Measurements from ENCODE around the gene LGALS9. TPM values are rescaled to one million over a fixed set of nuclear protein-coding genes. Genes with fewer than 3 reads are reported as not detected.
A peak's percentile ranks its signal among the peaks of the same experiment; 100 is the strongest.

Gene LGALS9
- polyA plus RNA-seq, 1 of the 3 experiments (the other 2 are of a cell fraction) = 0.21 TPM

DNA sequence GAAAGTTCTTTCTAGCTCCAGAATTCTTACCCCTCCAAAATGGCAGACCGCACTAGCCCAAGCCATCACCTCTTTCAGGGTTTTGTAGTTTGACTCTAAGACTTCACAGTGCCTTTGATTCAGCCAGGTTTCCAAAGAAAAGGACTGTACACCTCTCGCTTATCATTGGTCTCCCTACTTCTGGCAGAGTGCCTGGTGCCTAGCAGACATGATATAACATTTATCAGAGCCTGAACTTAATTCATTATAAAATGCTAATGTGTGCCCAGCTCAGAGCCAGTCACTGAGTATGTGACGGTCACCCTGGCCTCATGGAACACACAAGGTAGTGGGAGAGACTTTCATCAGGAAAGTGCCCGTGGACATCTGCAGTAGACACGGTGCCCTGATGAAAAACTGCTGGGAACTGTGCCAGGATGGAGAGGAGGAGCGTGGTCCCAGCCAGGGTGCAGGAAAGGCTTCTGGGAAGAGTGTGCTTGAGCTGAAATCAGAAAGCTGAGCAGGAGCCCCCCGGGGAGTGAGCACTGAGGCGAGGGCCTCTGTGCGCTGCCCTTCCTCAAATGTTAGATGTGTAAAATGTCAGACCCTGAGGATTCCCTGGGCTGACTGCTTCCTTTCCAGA is 34.3 kb upstream of the LGALS9 start:
- no peak overlapping the region for H2AFZ ChIP-seq (ENCODE audit: low read depth)
- no peaks in the 10 kb centered on the region for H4K20me1 ChIP-seq (ENCODE audit: insufficient read depth)
- no peaks in the 10 kb centered on the region for H3K9me2 ChIP-seq
- 59% methylated on average over 9 of the region's 9 CpGs for WGBS (ENCODE audit: low lambda C conversion rate)
- H3K9ac ChIP-seq = no peak overlapping the region
- H3K4me2 ChIP-seq = no peak overlapping the region
- H3K79me2 ChIP-seq (ENCODE audit: insufficient read depth) = no peaks in the 10 kb centered on the region
- TF ChIP-seq TCF12 (IDR thresholded peaks at IDR 0.05) (no peak), GATA2 (CRISPR knock-in tag; IDR thresholded peaks at IDR 0.05) (no peak), FOSL2 (IDR thresholded peaks at IDR 0.05; ENCODE audit: borderline replicate concordance, low read depth) (no peak), JUND (IDR thresholded peaks at IDR 0.05) (no peak), MXI1 (IDR thresholded peaks at IDR 0.05; ENCODE audit: low read depth, low read length) (0 out of 2 replicates have a peak, but pooled peaks have one; percentile 41), FOXJ3 (CRISPR knock-in tag; IDR thresholded peaks at IDR 0.05) (no peak)
- TF ChIP-seq, protein P1, sequence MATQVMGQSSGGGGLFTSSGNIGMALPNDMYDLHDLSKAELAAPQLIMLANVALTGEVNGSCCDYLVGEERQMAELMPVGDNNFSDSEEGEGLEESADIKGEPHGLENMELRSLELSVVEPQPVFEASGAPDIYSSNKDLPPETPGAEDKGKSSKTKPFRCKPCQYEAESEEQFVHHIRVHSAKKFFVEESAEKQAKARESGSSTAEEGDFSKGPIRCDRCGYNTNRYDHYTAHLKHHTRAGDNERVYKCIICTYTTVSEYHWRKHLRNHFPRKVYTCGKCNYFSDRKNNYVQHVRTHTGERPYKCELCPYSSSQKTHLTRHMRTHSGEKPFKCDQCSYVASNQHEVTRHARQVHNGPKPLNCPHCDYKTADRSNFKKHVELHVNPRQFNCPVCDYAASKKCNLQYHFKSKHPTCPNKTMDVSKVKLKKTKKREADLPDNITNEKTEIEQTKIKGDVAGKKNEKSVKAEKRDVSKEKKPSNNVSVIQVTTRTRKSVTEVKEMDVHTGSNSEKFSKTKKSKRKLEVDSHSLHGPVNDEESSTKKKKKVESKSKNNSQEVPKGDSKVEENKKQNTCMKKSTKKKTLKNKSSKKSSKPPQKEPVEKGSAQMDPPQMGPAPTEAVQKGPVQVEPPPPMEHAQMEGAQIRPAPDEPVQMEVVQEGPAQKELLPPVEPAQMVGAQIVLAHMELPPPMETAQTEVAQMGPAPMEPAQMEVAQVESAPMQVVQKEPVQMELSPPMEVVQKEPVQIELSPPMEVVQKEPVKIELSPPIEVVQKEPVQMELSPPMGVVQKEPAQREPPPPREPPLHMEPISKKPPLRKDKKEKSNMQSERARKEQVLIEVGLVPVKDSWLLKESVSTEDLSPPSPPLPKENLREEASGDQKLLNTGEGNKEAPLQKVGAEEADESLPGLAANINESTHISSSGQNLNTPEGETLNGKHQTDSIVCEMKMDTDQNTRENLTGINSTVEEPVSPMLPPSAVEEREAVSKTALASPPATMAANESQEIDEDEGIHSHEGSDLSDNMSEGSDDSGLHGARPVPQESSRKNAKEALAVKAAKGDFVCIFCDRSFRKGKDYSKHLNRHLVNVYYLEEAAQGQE (IDR thresholded peaks at IDR 0.05; ENCODE audit: low read depth, low read length) = no peak
- H3K27ac ChIP-seq (ENCODE audit: low read depth in 2 of 2, low read length in 1 of 2) = peak overlapping the region in 1 of 2 experiments; percentile 76; a peak in 2 of 4 replicates
- ChIA-PET CTCF (interaction anchor here (0.9 to 15.0 kb wide), 13 partner anchors 9 to 360 kb away, joined by 3 to 222 read pairs (median 5); partner anchors contain the start of gene KSR1), POLR2A (interaction anchor here (0.6 kb wide), 1 partner anchor 139 kb away, joined by 3 read pairs; no protein-coding TSS in a partner anchor)
- DNase-seq = peak; percentile 75
- no peak overlapping the region for H3K4me3 ChIP-seq (ENCODE audit: low read depth in 2 of 2, low read length in 1 of 2)
- H3F3A ChIP-seq (replicated peaks; ENCODE audit: insufficient read depth) = peaks cover 4% of the 10 kb centered on the region
- H3K27me3 ChIP-seq (ENCODE audit: insufficient read depth) = no peaks in the 10 kb centered on the region
- peaks cover 0 to 24% of the 10 kb centered on the region in 2 experiments; a peak in 2 of 4 replicates for H3K4me1 ChIP-seq (ENCODE audit: control insufficient read depth in 1 of 2, insufficient read depth in 2 of 2, low read depth in 1 of 2, low read length in 1 of 2)
- H3K9me3 ChIP-seq = no peaks in the 10 kb centered on the region
- peaks cover 0 to 18% of the 10 kb centered on the region in 2 experiments for H3K36me3 ChIP-seq (replicated peaks in 1 of 2; ENCODE audit: control insufficient read depth in 1 of 2, insufficient read depth in 2 of 2, low read length in 1 of 2)

DNA sequence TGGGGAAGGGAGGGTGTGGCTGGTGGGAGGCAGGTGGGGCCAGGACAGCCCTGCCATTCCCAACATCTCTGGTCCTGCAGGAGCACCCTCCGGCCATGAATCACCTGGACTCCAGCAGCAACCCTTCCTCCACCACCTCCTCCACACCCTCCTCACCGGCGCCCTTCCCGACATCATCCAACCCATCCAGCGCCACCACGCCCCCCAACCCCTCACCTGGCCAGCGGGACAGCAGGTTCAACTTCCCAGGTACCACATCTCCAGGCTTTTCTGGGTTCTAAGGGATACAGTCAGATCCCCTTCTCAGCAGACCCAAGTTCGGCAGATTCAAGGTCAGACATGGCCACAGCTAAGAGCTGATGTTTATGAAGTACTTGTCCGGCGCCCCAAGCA is 33.8 kb upstream of the LGALS9 start:
- Histone ChIP-seq H2AFZ (ENCODE audit: low read depth) (no peak overlapping the region), H3K9me2 (no peaks in the 10 kb centered on the region), H3K4me1 (ENCODE audit: control insufficient read depth in 1 of 2, insufficient read depth in 2 of 2, low read depth in 1 of 2, low read length in 1 of 2) (peaks cover 0 to 24% of the 10 kb centered on the region in 2 experiments; a peak in 2 of 4 replicates), H4K20me1 (ENCODE audit: insufficient read depth) (no peaks in the 10 kb centered on the region), H3K4me3 (ENCODE audit: low read depth in 2 of 2, low read length in 1 of 2) (no peak overlapping the region), H3F3A (replicated peaks; ENCODE audit: insufficient read depth) (peaks cover 4% of the 10 kb centered on the region), H3K9ac (no peak overlapping the region), H3K27me3 (ENCODE audit: insufficient read depth) (no peaks in the 10 kb centered on the region), H3K9me3 (no peaks in the 10 kb centered on the region), H3K36me3 (replicated peaks in 1 of 2; ENCODE audit: control insufficient read depth in 1 of 2, insufficient read depth in 2 of 2, low read length in 1 of 2) (peaks cover 0 to 18% of the 10 kb centered on the region in 2 experiments), H3K27ac (ENCODE audit: low read depth in 2 of 2, low read length in 1 of 2) (peak overlapping the region in 1 of 2 experiments; percentile 76; a peak in 2 of 4 replicates), H3K79me2 (ENCODE audit: insufficient read depth) (no peaks in the 10 kb centered on the region), H3K4me2 (no peak overlapping the region)
- ChIA-PET CTCF (interaction anchor here (0.8 to 15.0 kb wide), 10 partner anchors 12 to 360 kb away, joined by 3 to 222 read pairs (median 6); partner anchors contain the start of gene KSR1), POLR2A (interaction anchor here (0.6 kb wide), 1 partner anchor 139 kb away, joined by 3 read pairs; no protein-coding TSS in a partner anchor)
- DNase-seq = no peak
- WGBS (ENCODE audit: low lambda C conversion rate) = 92% methylated on average over 10 of the region's 10 CpGs
- TF ChIP-seq RXRA (IDR thresholded peaks at IDR 0.05; ENCODE audit: borderline replicate concordance, low read depth) = no peak
- TF ChIP-seq FOXM1 (IDR thresholded peaks at IDR 0.05; ENCODE audit: low read depth) = no peak
- TF ChIP-seq YY1 (IDR thresholded peaks at IDR 0.05; ENCODE audit: low read depth) = no peak
- TF ChIP-seq CHD2 (IDR thresholded peaks at IDR 0.05; ENCODE audit: low read length, partially characterized antibody) = no peak
- TF ChIP-seq, protein P2, sequence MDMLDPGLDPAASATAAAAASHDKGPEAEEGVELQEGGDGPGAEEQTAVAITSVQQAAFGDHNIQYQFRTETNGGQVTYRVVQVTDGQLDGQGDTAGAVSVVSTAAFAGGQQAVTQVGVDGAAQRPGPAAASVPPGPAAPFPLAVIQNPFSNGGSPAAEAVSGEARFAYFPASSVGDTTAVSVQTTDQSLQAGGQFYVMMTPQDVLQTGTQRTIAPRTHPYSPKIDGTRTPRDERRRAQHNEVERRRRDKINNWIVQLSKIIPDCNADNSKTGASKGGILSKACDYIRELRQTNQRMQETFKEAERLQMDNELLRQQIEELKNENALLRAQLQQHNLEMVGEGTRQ (IDR thresholded peaks at IDR 0.05; ENCODE audit: borderline replicate concordance, low read depth, low read length) = no peak
- TF ChIP-seq GABPA (IDR thresholded peaks at IDR 0.05; ENCODE audit: low read depth) = no peak
- TF ChIP-seq RAD21 (IDR thresholded peaks at IDR 0.05; ENCODE audit: low read length) = no peak
- no peak for TF ChIP-seq POLR2AphosphoS5 (IDR thresholded peaks at IDR 0.05; ENCODE audit: low read depth, low read length)
- TF ChIP-seq, protein P1 (IDR thresholded peaks at IDR 0.05; ENCODE audit: low read depth, low read length) = no peak
- TF ChIP-seq SMC3 (IDR thresholded peaks at IDR 0.05; ENCODE audit: low read depth, low read length) = no peak
- TF ChIP-seq, protein P3, sequence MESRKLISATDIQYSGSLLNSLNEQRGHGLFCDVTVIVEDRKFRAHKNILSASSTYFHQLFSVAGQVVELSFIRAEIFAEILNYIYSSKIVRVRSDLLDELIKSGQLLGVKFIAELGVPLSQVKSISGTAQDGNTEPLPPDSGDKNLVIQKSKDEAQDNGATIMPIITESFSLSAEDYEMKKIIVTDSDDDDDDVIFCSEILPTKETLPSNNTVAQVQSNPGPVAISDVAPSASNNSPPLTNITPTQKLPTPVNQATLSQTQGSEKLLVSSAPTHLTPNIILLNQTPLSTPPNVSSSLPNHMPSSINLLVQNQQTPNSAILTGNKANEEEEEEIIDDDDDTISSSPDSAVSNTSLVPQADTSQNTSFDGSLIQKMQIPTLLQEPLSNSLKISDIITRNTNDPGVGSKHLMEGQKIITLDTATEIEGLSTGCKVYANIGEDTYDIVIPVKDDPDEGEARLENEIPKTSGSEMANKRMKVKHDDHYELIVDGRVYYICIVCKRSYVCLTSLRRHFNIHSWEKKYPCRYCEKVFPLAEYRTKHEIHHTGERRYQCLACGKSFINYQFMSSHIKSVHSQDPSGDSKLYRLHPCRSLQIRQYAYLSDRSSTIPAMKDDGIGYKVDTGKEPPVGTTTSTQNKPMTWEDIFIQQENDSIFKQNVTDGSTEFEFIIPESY (IDR thresholded peaks at IDR 0.05; ENCODE audit: borderline replicate concordance, low read depth) = no peak
